Gastrocnemius medialis (tissue), 4 donors: ENCODE results near the gene TET2.

Experiments used
- CTCF ChIP-seq, 5 experiments: fragments of 450-650 bp in 3 of 5; fragments of 200-600 bp in 2 of 5; sonication (generic) in 2 of 5; IDR thresholded peaks in 4 of 5; conservative IDR thresholded peaks in 1 of 5; 1 replicate in 4 of 5; 2 replicates in 1 of 5; pipeline ENCODE4 v1.5.1; 2016 to 2019; ENCODE audit warnings: antibody characterized with exemption in 5 of 5, mild to moderate bottlenecking in 3 of 5, moderate library complexity in 3 of 5
- POLR2A ChIP-seq, 2 donors: fragments of 450-650 bp; IDR thresholded peaks; one replicate each; pipeline ENCODE4 v1.6.1; 2017; ENCODE audit warnings: antibody characterized with exemption in 2 of 2, mild to moderate bottlenecking in 2 of 2, moderate library complexity in 2 of 2

- TF ChIP-seq CTCF (IDR thresholded peaks at IDR 0.05 in 4 of 5, conservative IDR thresholded peaks at IDR 0.05 in 1 of 5), result no peak
- TF ChIP-seq POLR2A (IDR thresholded peaks at IDR 0.05), result no peak
Observed at GRCh38 chr4:105232374-105232773, 85.7 kb downstream of the TET2 start.
